Aorta (tissue), 5 donors: ENCODE data around the gene HDAC3. TPM values are rescaled to one million over a fixed set of nuclear protein-coding genes. Genes with fewer than 3 reads are reported as not detected.
"Not testable (repeated sequence)": the region's sequence is repeated elsewhere in the genome, so short reads cannot be mapped to it uniquely, and the experiment has no call there.

ENCODE experiments used
- ATAC-seq: fragments of 200-7000 bp; cut with Tn5 transposase; one replicate; pipeline ENCODE4 v1.9.1; 2022; ENCODE audit warnings: moderate library complexity; ENCODE audit not compliant: low FRiP score
- DNase-seq, 2 donors: peaks; one replicate each; pipeline ENCODE4 v3.0.0-alpha.2; 2020
- H3K27ac ChIP-seq, 2 donors: one replicate each; pipeline ENCODE4 v1.5.1; 2013; ENCODE audit warnings: low read length in 2 of 2, mild to moderate bottlenecking in 2 of 2, moderate library complexity in 2 of 2, control low read depth in 1 of 2, inconsistent platforms in 1 of 2, low read depth in 1 of 2
- H3K27me3 ChIP-seq, 2 donors: one replicate each; pipeline ENCODE4 v1.6.1; 2013; ENCODE audit warnings: control low read depth in 1 of 2, low read length in 1 of 2, mild to moderate bottlenecking in 1 of 2, moderate library complexity in 1 of 2; ENCODE audit not compliant: insufficient read depth in 2 of 2, control insufficient read depth in 1 of 2
- H3K36me3 ChIP-seq, 2 donors: one replicate each; pipeline ENCODE4 v1.6.1; 2013; ENCODE audit warnings: control low read depth in 1 of 2, low read length in 1 of 2, mild to moderate bottlenecking in 1 of 2; ENCODE audit not compliant: insufficient read depth in 2 of 2, control insufficient read depth in 1 of 2
- H3K4me1 ChIP-seq, 2 donors: one replicate each; pipeline ENCODE4 v1.6.1; 2013; ENCODE audit warnings: low read length in 2 of 2, control low read depth in 1 of 2, mild to moderate bottlenecking in 1 of 2, moderate library complexity in 1 of 2; ENCODE audit not compliant: insufficient read depth in 2 of 2, control insufficient read depth in 1 of 2
- H3K4me3 ChIP-seq, 2 donors: one replicate each; pipeline ENCODE4 v1.5.1; 2013; ENCODE audit warnings: low read length in 2 of 2, control low read depth in 1 of 2, mild to moderate bottlenecking in 1 of 2
- H3K9me3 ChIP-seq: one replicate; pipeline ENCODE4 v1.6.1; 2013; ENCODE audit warnings: mild to moderate bottlenecking, low read length; ENCODE audit not compliant: control insufficient read depth
- WGBS, 2 donors: extraction: QIAGEN DNeasy Blood & Tissue Kit; methylation state at CpG; one replicate each; pipeline ENCODE4 v1.1.7; 2013; 5-methylcytosine and 5-hydroxymethylcytosine counted together
- intact Hi-C, 2 donors: fragments of 100-400 bp; cut with DNase I; formaldehyde crosslinking; loops; one replicate each; pipeline versions ENCODE4 v1.14.2 to v1.15.0; 2022
- polyA plus RNA-seq, 2 donors: library from polyadenylated mRNA; stranded (reverse); fragments of 200-250 nt; gene quantifications; one replicate each; pipeline ENCODE4 v1.2.3, GENCODE V29; 2013
- total RNA-seq, 2 donors: library from RNA; stranded (reverse); fragmentation: NEBNext Ultra II Directional; extraction: Animal tissue kit (Norgen Biotek cat#: 25700); gene quantifications; one replicate each; pipeline ENCODE4 v1.2.1, GENCODE V29; 2021
- donor health status: healthy with polysubstance abuse.
- donor health status: Bipolar disorder and iron deficiency.
- donor health status: DM: no; HTN: no; CAD: no.
- donor health status: DM: no; HTN: no; CAD: no.
- donor health status: DM: yes; HTN: yes; CAD: no.

HDAC3 gene
- total and polyA plus RNA-seq, 4 donors: 21.3 to 86.8 (median 53.4) TPM

GRCh38 chr5:141617682-141618029, 19.0 kb downstream of the HDAC3 start:
- 0% methylated on average over 9 of the region's 9 CpGs for WGBS, 2 donors
- Histone ChIP-seq H3K27me3 (no peaks in the 10 kb centered on the region), H3K27ac (peak overlapping the region; percentile 74 to 91), H3K4me3 (peak overlapping the region; percentile 97 to 98), H3K9me3 (no peaks in the 10 kb centered on the region), H3K4me1 (peaks cover 0 to 8% of the 10 kb centered on the region in 2 donors), H3K36me3 (peaks cover 0 to 3% of the 10 kb centered on the region in 2 donors)
- no peak for DNase-seq
- no peak for ATAC-seq
- intact Hi-C loops: no loop called here

GRCh38 chr5:141617128-141617527, 19.5 kb downstream of the HDAC3 start:
- Histone ChIP-seq H3K9me3 (no peaks in the 10 kb centered on the region), H3K27ac (no peak overlapping the region), H3K4me1 (peaks cover 0 to 8% of the 10 kb centered on the region in 2 donors), H3K27me3 (no peaks in the 10 kb centered on the region), H3K36me3 (peaks cover 0 to 3% of the 10 kb centered on the region in 2 donors), H3K4me3 (peak overlapping the region; percentile 97 to 98)
- ATAC-seq (no peak), DNase-seq (no peak)
- intact Hi-C loops: no loop called here
- 2 to 4% methylated on average over 2 of the region's 2 CpGs for WGBS, 2 donors

- peak overlapping the region in 1 of 2 donors; percentile 21 for H3K27ac ChIP-seq
- no peaks in the 10 kb centered on the region for H3K27me3 ChIP-seq
- ATAC-seq (no peak), DNase-seq (no peak)
- H3K4me1 ChIP-seq: peaks cover 0 to 8% of the 10 kb centered on the region in 2 donors
- 55 to 57% methylated on average over 9 of the region's 9 CpGs for WGBS, 2 donors
- H3K36me3 ChIP-seq: peaks cover 0 to 3% of the 10 kb centered on the region in 2 donors
- H3K9me3 ChIP-seq: no peaks in the 10 kb centered on the region
- intact Hi-C loops: no loop called here
- H3K4me3 ChIP-seq: no peak overlapping the region
Measured at GRCh38 chr5:141615991-141616720, 20.5 kb downstream of the HDAC3 start.

- Histone ChIP-seq H3K9me3 (no peaks in the 10 kb centered on the region), H3K36me3 (no peaks in the 10 kb centered on the region), H3K27me3 (no peaks in the 10 kb centered on the region), H3K4me1 (peaks cover 0 to 8% of the 10 kb centered on the region in 2 donors), H3K4me3 (no peak overlapping the region), H3K27ac (no peak overlapping the region)
- no peak for DNase-seq
- no peak for ATAC-seq
- intact Hi-C loops: no loop called here
Measured at GRCh38 chr5:141613344-141613743, 23.3 kb downstream of the HDAC3 start.

- no peak for ATAC-seq
- H3K27ac ChIP-seq: no peak overlapping the region
- DNase-seq: no peak
- H3K4me3 ChIP-seq: no peak overlapping the region
- peaks cover 0 to 4% of the 10 kb centered on the region in 2 donors for H3K4me1 ChIP-seq
- no peaks in the 10 kb centered on the region for H3K27me3 ChIP-seq
- intact Hi-C loops: no loop called here
- no peaks in the 10 kb centered on the region for H3K36me3 ChIP-seq
- no peaks in the 10 kb centered on the region for H3K9me3 ChIP-seq
- 97 to 98% methylated on average over 3 of the region's 3 CpGs for WGBS, 2 donors
Measured at GRCh38 chr5:141611289-141611688, 25.4 kb downstream of the HDAC3 start.

- H3K4me3 ChIP-seq, H3K9me3 ChIP-seq, H3K27ac ChIP-seq, H3K36me3 ChIP-seq, intact Hi-C loops, H3K4me1 ChIP-seq, H3K27me3 ChIP-seq, DNase-seq, ATAC-seq: not testable (repeated sequence)
- 99% methylated on average over 7 of the region's 7 CpGs for WGBS, 2 donors
Measured at GRCh38 chr5:141609921-141610320, 26.7 kb downstream of the HDAC3 start.

GRCh38 chr5:141609044-141609443, 27.6 kb downstream of the HDAC3 start:
- DNase-seq: no peak
- Histone ChIP-seq H3K27me3 (no peaks in the 10 kb centered on the region), H3K36me3 (no peaks in the 10 kb centered on the region), H3K27ac (no peak overlapping the region), H3K9me3 (no peaks in the 10 kb centered on the region), H3K4me3 (no peak overlapping the region), H3K4me1 (no peaks in the 10 kb centered on the region)
- WGBS, 2 donors: 90 to 96% methylated on average over 3 of the region's 3 CpGs
- ATAC-seq: no peak
- intact Hi-C loops: no loop called here

GRCh38 chr5:141608557-141608956, 28.1 kb downstream of the HDAC3 start:
- Histone ChIP-seq H3K4me3 (no peak overlapping the region), H3K9me3 (no peaks in the 10 kb centered on the region), H3K27me3 (no peaks in the 10 kb centered on the region), H3K36me3 (no peaks in the 10 kb centered on the region), H3K4me1 (no peaks in the 10 kb centered on the region), H3K27ac (no peak overlapping the region)
- 76 to 93% methylated on average over 1 of the region's 1 CpG for WGBS, 2 donors
- DNase-seq: no peak
- ATAC-seq: no peak
- intact Hi-C loops: no loop called here

- Histone ChIP-seq H3K36me3 (no peaks in the 10 kb centered on the region), H3K9me3 (no peaks in the 10 kb centered on the region), H3K4me1 (no peaks in the 10 kb centered on the region), H3K27me3 (no peaks in the 10 kb centered on the region), H3K27ac (no peak overlapping the region), H3K4me3 (no peak overlapping the region)
- ATAC-seq (no peak), DNase-seq (no peak)
- intact Hi-C loops: no loop called here
- WGBS, 2 donors: 71 to 72% methylated on average over 2 of the region's 2 CpGs
Measured at GRCh38 chr5:141608046-141608445, 28.6 kb downstream of the HDAC3 start.
